ENCODE results near the gene TEAD1.
"Not testable (repeated sequence)": the region's sequence is repeated elsewhere in the genome, so short reads cannot be mapped to it uniquely, and the experiment has no call there.

TEAD1 gene

DNA sequence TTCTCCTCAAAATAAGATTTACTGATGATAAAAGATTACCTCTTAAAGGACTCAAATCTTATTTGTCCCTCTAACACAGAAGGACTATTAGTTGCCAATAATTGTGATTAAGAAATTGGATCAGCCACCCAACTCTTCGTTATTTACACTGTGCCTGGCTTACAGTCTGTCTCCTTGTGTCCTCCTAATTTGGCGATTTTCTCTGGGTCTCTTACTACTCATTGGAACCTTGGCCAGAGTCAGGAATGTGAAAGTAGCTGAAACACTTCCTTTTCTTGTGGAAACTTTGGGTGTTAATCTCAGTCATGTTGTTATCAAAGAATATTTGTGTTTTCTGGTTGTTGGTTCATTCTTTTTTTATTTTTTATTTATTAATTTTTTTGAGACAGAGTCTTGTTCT lies 83.2 kb downstream of the TEAD1 start:
- DNase-seq (ENCODE audit: low read depth in 1 of 2, low spot score in 1 of 2), result no peak
- no peak overlapping the region for H3K27ac ChIP-seq (replicated peaks)
- TF ChIP-seq, protein P1, sequence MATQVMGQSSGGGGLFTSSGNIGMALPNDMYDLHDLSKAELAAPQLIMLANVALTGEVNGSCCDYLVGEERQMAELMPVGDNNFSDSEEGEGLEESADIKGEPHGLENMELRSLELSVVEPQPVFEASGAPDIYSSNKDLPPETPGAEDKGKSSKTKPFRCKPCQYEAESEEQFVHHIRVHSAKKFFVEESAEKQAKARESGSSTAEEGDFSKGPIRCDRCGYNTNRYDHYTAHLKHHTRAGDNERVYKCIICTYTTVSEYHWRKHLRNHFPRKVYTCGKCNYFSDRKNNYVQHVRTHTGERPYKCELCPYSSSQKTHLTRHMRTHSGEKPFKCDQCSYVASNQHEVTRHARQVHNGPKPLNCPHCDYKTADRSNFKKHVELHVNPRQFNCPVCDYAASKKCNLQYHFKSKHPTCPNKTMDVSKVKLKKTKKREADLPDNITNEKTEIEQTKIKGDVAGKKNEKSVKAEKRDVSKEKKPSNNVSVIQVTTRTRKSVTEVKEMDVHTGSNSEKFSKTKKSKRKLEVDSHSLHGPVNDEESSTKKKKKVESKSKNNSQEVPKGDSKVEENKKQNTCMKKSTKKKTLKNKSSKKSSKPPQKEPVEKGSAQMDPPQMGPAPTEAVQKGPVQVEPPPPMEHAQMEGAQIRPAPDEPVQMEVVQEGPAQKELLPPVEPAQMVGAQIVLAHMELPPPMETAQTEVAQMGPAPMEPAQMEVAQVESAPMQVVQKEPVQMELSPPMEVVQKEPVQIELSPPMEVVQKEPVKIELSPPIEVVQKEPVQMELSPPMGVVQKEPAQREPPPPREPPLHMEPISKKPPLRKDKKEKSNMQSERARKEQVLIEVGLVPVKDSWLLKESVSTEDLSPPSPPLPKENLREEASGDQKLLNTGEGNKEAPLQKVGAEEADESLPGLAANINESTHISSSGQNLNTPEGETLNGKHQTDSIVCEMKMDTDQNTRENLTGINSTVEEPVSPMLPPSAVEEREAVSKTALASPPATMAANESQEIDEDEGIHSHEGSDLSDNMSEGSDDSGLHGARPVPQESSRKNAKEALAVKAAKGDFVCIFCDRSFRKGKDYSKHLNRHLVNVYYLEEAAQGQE (IDR thresholded peaks at IDR 0.05; ENCODE audit: insufficient replicate concordance, low read depth), result no peak
- no peak overlapping the region for H3K4me3 ChIP-seq (replicated peaks; ENCODE audit: insufficient read depth, low read length)
- no peaks in the 10 kb centered on the region for H3K27me3 ChIP-seq (ENCODE audit: insufficient read depth, poor library complexity, severe bottlenecking)

DNA sequence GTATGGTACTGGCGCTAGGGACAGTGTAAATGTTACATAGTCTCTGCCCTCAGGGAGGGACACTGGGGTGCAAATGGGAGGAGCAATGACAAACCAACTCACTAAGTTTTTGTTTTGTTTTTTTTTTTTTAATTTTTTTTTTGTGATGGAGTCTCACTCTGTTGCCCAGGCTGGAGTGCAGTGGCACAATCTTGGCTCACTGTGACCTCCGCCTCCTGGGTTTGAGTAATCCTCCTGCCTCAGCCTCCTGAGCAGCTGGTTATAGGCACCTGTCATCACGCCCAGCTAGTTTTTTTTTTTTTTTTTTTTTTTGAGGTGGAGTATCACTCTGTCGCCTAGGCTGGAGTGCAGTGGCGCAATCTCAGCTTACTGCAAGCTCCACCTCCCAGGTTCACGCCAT lies 83.9 kb downstream of the TEAD1 start:
- H3K27ac ChIP-seq (replicated peaks); DNase-seq (ENCODE audit: low read depth in 1 of 2, low spot score in 1 of 2); H3K4me3 ChIP-seq (replicated peaks; ENCODE audit: insufficient read depth, low read length); H3K27me3 ChIP-seq (ENCODE audit: insufficient read depth, poor library complexity, severe bottlenecking): not testable (repeated sequence)

GRCh38 chr11:12761029-12761428 lies 86.8 kb downstream of the TEAD1 start:
- Histone ChIP-seq H3K27me3 (ENCODE audit: insufficient read depth, poor library complexity, severe bottlenecking) (no peaks in the 10 kb centered on the region), H3K4me3 (replicated peaks; ENCODE audit: insufficient read depth, low read length) (no peak overlapping the region), H3K27ac (replicated peaks) (no peak overlapping the region)
- TF ChIP-seq POLR2AphosphoS5 (IDR thresholded peaks at IDR 0.05; ENCODE audit: low read depth) (no peak), SPI1 (IDR thresholded peaks at IDR 0.05; ENCODE audit: borderline replicate concordance, low read depth) (no peak), GABPA (IDR thresholded peaks at IDR 0.05; ENCODE audit: low read depth) (no peak)
- TF ChIP-seq, protein P2, sequence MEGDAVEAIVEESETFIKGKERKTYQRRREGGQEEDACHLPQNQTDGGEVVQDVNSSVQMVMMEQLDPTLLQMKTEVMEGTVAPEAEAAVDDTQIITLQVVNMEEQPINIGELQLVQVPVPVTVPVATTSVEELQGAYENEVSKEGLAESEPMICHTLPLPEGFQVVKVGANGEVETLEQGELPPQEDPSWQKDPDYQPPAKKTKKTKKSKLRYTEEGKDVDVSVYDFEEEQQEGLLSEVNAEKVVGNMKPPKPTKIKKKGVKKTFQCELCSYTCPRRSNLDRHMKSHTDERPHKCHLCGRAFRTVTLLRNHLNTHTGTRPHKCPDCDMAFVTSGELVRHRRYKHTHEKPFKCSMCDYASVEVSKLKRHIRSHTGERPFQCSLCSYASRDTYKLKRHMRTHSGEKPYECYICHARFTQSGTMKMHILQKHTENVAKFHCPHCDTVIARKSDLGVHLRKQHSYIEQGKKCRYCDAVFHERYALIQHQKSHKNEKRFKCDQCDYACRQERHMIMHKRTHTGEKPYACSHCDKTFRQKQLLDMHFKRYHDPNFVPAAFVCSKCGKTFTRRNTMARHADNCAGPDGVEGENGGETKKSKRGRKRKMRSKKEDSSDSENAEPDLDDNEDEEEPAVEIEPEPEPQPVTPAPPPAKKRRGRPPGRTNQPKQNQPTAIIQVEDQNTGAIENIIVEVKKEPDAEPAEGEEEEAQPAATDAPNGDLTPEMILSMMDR (IDR thresholded peaks at IDR 0.05; ENCODE audit: insufficient read depth, low read length), result no peak
- TF ChIP-seq, protein P1 (IDR thresholded peaks at IDR 0.05; ENCODE audit: insufficient replicate concordance, low read depth), result no peak
- no peak for DNase-seq (ENCODE audit: low read depth in 1 of 2, low spot score in 1 of 2)

- no peaks in the 10 kb centered on the region for H3K27me3 ChIP-seq (ENCODE audit: insufficient read depth, poor library complexity, severe bottlenecking)
- H3K4me3 ChIP-seq (replicated peaks; ENCODE audit: insufficient read depth, low read length), result no peak overlapping the region
- DNase-seq (ENCODE audit: low read depth in 1 of 2, low spot score in 1 of 2), result no peak
- TF ChIP-seq, protein P2 (IDR thresholded peaks at IDR 0.05; ENCODE audit: insufficient read depth, low read length), result no peak
- TF ChIP-seq SPI1 (IDR thresholded peaks at IDR 0.05; ENCODE audit: borderline replicate concordance, low read depth), result no peak
- no peak for TF ChIP-seq GABPA (IDR thresholded peaks at IDR 0.05; ENCODE audit: low read depth)
- no peak for TF ChIP-seq POLR2AphosphoS5 (IDR thresholded peaks at IDR 0.05; ENCODE audit: low read depth)
- TF ChIP-seq, protein P1 (IDR thresholded peaks at IDR 0.05; ENCODE audit: insufficient replicate concordance, low read depth), result no peak
- H3K27ac ChIP-seq (replicated peaks), result no peak overlapping the region
Measured at GRCh38 chr11:12762278-12762677, 88.1 kb downstream of the TEAD1 start.
